Astrocyte (in vitro differentiated cells and primary cell): Measurements from ENCODE around the gene FKRP. TPM values are rescaled to one million over a fixed set of nuclear protein-coding genes. Genes with fewer than 3 reads are reported as not detected.

Experiments used
- DNase-seq: peaks from one replicate; pipeline ENCODE4 v3.0.0-alpha.2; 2010; ENCODE audit warnings: low read depth
- FAIRE-seq: peaks from 2 replicates; lab custom pipeline; 2011; peaks lifted over from hg19 to GRCh38; lab: Jason Lieb, UNC
- H2AFZ ChIP-seq: 2 replicates; pipeline ENCODE4 v1.6.0; 2012; ENCODE audit warnings: low read depth, low read length, inconsistent platforms
- H3K27ac ChIP-seq: 2 replicates; pipeline ENCODE4 v1.5.1; 2011; ENCODE audit warnings: low read depth, low read length, inconsistent platforms
- H3K27me3 ChIP-seq: 2 replicates; pipeline ENCODE4 v1.6.0; 2011; ENCODE audit warnings: low read length, inconsistent platforms; ENCODE audit not compliant: insufficient read depth
- H3K36me3 ChIP-seq: 2 replicates; pipeline ENCODE4 v1.5.1; 2011; ENCODE audit warnings: low read length, inconsistent platforms; ENCODE audit not compliant: insufficient read depth
- H3K4me1 ChIP-seq: 2 replicates; pipeline ENCODE4 v1.5.1; 2011; ENCODE audit warnings: low read length, inconsistent platforms; ENCODE audit not compliant: insufficient read depth
- H3K4me2 ChIP-seq: 2 replicates; pipeline ENCODE4 v1.6.0; 2012; ENCODE audit warnings: low read length, inconsistent platforms
- H3K4me3 ChIP-seq: 2 replicates; pipeline ENCODE4 v1.5.1; 2011; ENCODE audit warnings: low read depth, mild to moderate bottlenecking, low read length, inconsistent platforms; ENCODE audit not compliant: insufficient read depth
- H3K79me2 ChIP-seq: 2 replicates; pipeline ENCODE4 v1.6.0; 2012; ENCODE audit warnings: mild to moderate bottlenecking, low read length, inconsistent platforms; ENCODE audit not compliant: insufficient read depth
- H3K9ac ChIP-seq: 2 replicates; pipeline ENCODE4 v1.6.0; 2012; ENCODE audit warnings: mild to moderate bottlenecking, low read length, inconsistent platforms
- H3K9me3 ChIP-seq: 2 replicates; pipeline ENCODE4 v1.5.1; 2012; ENCODE audit warnings: low read depth, mild to moderate bottlenecking, low read length, inconsistent platforms; ENCODE audit not compliant: insufficient read depth
- H4K20me1 ChIP-seq: 2 replicates; pipeline ENCODE4 v1.6.0; 2012; ENCODE audit warnings: low read length, inconsistent platforms; ENCODE audit not compliant: insufficient read depth
- H3K27ac Mint-ChIP-seq: one replicate; pipeline ENCODE4 v1.8.0; 2021; ENCODE audit warnings: mild to moderate bottlenecking, mixed read lengths; ENCODE audit not compliant: unreplicated experiment
- H3K27me3 Mint-ChIP-seq: one replicate; pipeline ENCODE4 v1.8.0; 2021; ENCODE audit warnings: low read depth, mixed read lengths; ENCODE audit not compliant: unreplicated experiment
- H3K36me3 Mint-ChIP-seq: one replicate; pipeline ENCODE4 v1.8.0; 2021; ENCODE audit warnings: low read depth, mixed read lengths; ENCODE audit not compliant: unreplicated experiment
- H3K4me1 Mint-ChIP-seq: one replicate; pipeline ENCODE4 v1.8.0; 2021; ENCODE audit warnings: low read depth, mixed read lengths; ENCODE audit not compliant: unreplicated experiment
- H3K4me3 Mint-ChIP-seq: one replicate; pipeline ENCODE4 v1.8.0; 2021; ENCODE audit warnings: mild to moderate bottlenecking, moderate library complexity, mixed read lengths; ENCODE audit not compliant: unreplicated experiment
- H3K9me3 Mint-ChIP-seq: one replicate; pipeline ENCODE4 v1.8.0; 2021; ENCODE audit warnings: mild to moderate bottlenecking, mixed read lengths; ENCODE audit not compliant: unreplicated experiment
- EZH2 ChIP-seq: IDR thresholded peaks from 2 replicates; pipeline ENCODE4 v1.6.1; 2012; ENCODE audit warnings: mild to moderate bottlenecking, low read length, inconsistent platforms; ENCODE audit not compliant: insufficient read depth
- total RNA-seq: library from RNA; stranded (reverse); gene quantifications from 2 replicates; pipeline ENCODE4 v1.2.1, GENCODE V29; 2021
- TF ChIP-seq, protein P1 (sequence below): IDR thresholded peaks from 2 replicates; pipeline ENCODE4 v1.5.1; 2011; ENCODE audit warnings: low read depth, mild to moderate bottlenecking, inconsistent platforms, low read length, moderate library complexity; ENCODE audit not compliant: insufficient read depth

The FKRP gene
- total RNA-seq, 1 donor from 2014 or later: 25.1 TPM

DNA sequence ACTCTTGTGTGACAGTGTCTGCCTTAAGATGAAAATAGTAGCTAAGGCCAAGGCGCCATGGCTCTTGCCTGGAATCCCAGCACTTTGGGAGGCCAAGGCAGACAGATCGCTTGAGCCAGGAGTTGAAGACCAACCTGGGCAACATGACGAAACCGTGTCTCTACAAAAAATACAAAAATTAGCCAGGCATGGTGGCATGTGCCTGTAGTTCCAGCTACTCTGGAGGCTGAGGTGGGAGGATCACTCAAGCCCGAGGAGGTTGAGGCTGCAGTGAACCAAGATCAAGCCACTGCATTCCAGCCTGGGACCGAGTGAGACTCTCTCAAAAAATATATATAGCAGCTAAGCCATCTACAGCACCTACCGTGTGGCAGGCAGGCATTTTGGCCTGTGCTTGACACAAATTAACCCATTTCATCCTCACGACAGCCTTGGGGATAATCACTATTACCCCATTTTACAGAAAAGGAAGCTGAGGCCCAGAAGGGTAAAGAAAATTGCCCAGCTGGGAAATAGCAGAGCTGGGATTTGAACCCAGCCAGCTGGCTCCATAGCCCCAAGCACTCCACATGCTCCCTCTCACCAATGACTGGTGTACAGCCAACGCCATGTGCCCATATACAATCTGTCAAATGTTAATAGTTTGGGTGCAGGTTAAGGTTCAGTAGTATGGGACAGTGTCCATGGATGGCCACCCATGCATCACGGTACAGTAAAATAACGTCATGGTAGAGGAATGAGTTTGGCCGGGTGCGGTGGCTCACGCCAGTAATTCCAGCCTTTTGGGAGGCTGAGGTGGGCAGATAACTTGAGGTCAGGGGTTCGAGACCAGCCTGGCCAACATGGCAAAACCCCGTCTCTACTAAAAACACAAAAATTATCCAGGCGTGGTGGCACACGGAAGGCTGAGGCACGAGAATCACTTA lies 39.5 kb downstream of the FKRP start:
- H3K4me3 ChIP-seq: peak overlapping the region; percentile 77
- H3K27ac ChIP-seq: peak overlapping the region; percentile 74
- peaks cover 14% of the 10 kb centered on the region for H3K36me3 ChIP-seq
- no peak overlapping the region for H2AFZ ChIP-seq
- Mint-ChIP-seq H3K9me3 (no peaks in the 10 kb centered on the region), H3K36me3 (peaks cover 20% of the 10 kb centered on the region), H3K4me3 (peak overlapping the region; percentile 97), H3K27ac (peak overlapping the region; percentile 99), H3K27me3 (no peaks in the 10 kb centered on the region), H3K4me1 (peaks cover 15% of the 10 kb centered on the region)
- no peak for FAIRE-seq
- H3K9me3 ChIP-seq: no peaks in the 10 kb centered on the region
- peaks cover 27% of the 10 kb centered on the region for H3K4me1 ChIP-seq
- H3K4me2 ChIP-seq: peak overlapping the region; percentile 90
- H3K79me2 ChIP-seq: peaks cover 70% of the 10 kb centered on the region
- TF ChIP-seq, protein P1, sequence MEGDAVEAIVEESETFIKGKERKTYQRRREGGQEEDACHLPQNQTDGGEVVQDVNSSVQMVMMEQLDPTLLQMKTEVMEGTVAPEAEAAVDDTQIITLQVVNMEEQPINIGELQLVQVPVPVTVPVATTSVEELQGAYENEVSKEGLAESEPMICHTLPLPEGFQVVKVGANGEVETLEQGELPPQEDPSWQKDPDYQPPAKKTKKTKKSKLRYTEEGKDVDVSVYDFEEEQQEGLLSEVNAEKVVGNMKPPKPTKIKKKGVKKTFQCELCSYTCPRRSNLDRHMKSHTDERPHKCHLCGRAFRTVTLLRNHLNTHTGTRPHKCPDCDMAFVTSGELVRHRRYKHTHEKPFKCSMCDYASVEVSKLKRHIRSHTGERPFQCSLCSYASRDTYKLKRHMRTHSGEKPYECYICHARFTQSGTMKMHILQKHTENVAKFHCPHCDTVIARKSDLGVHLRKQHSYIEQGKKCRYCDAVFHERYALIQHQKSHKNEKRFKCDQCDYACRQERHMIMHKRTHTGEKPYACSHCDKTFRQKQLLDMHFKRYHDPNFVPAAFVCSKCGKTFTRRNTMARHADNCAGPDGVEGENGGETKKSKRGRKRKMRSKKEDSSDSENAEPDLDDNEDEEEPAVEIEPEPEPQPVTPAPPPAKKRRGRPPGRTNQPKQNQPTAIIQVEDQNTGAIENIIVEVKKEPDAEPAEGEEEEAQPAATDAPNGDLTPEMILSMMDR: no peak
- no peak for TF ChIP-seq EZH2
- no peak for DNase-seq
- H4K20me1 ChIP-seq: peaks cover 56% of the 10 kb centered on the region
- H3K27me3 ChIP-seq: no peaks in the 10 kb centered on the region
- H3K9ac ChIP-seq: peak overlapping the region; percentile 86

DNA sequence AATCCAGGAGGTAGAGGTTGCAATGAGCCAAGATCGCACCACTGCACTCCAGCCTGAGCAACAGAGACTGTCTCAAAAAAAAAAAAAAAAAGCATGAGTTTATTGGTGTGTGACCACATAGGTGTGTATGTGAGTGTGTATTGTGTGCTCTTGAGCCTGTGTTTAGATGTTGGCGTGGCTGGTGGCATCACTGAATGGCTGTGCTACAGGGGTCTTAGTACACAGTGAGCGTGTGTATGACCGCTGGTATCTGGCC lies 40.1 kb downstream of the FKRP start:
- TF ChIP-seq, protein P1: no peak
- no peak for TF ChIP-seq EZH2
- H3K9me3 ChIP-seq: no peaks in the 10 kb centered on the region
- H3K27me3 ChIP-seq: no peaks in the 10 kb centered on the region
- FAIRE-seq (no peak), DNase-seq (no peak)
- Mint-ChIP-seq H3K27ac (peak overlapping the region; percentile 99), H3K4me3 (peak overlapping the region; percentile 97), H3K27me3 (no peaks in the 10 kb centered on the region), H3K4me1 (peaks cover 14% of the 10 kb centered on the region), H3K36me3 (peaks cover 19% of the 10 kb centered on the region), H3K9me3 (no peaks in the 10 kb centered on the region)
- peaks cover 69% of the 10 kb centered on the region for H3K79me2 ChIP-seq
- peaks cover 54% of the 10 kb centered on the region for H4K20me1 ChIP-seq
- peak overlapping the region; percentile 74 for H3K27ac ChIP-seq
- peak overlapping the region; percentile 33 for H2AFZ ChIP-seq
- peaks cover 14% of the 10 kb centered on the region for H3K36me3 ChIP-seq
- peak overlapping the region; percentile 90 for H3K4me2 ChIP-seq
- peak overlapping the region; percentile 86 for H3K9ac ChIP-seq
- peaks cover 27% of the 10 kb centered on the region for H3K4me1 ChIP-seq
- peak overlapping the region; percentile 77 for H3K4me3 ChIP-seq
